GM18873 (cell line): ENCODE measurements around the gene DDX54.
"Not testable (repeated sequence)": the region's sequence is repeated elsewhere in the genome, so short reads cannot be mapped to it uniquely, and the experiment has no call there.

ENCODE experiments used
- ATAC-seq: cut with Tn5 transposase; IDR thresholded peaks from one replicate; pipeline ENCODE4 v1.9.1; 2021; ENCODE audit warnings: mild to moderate bottlenecking, moderate library complexity, moderate number of reproducible peaks; ENCODE audit not compliant: unreplicated experiment, low FRiP score

The DDX54 gene

GRCh38 chr12:113145720-113146551, 39.3 kb downstream of the DDX54 start:
- ATAC-seq: no peak

- ATAC-seq: no peak
Observed at GRCh38 chr12:113144806-113145205, 40.5 kb downstream of the DDX54 start.

- no peak for ATAC-seq
Observed at GRCh38 chr12:113143959-113144358, 41.3 kb downstream of the DDX54 start.

- no peak for ATAC-seq
Observed at GRCh38 chr12:113142886-113143332, 42.4 kb downstream of the DDX54 start.

- no peak for ATAC-seq
Observed at GRCh38 chr12:113142173-113142885, 42.9 kb downstream of the DDX54 start.

GRCh38 chr12:113141716-113142115, 43.6 kb downstream of the DDX54 start:
- ATAC-seq: not testable (repeated sequence)

GRCh38 chr12:113140706-113141105, 44.6 kb downstream of the DDX54 start:
- ATAC-seq: no peak

- no peak for ATAC-seq
Observed at GRCh38 chr12:113138826-113139225, 46.5 kb downstream of the DDX54 start.

GRCh38 chr12:113137861-113138783, 47.2 kb downstream of the DDX54 start:
- no peak for ATAC-seq

- no peak for ATAC-seq
Observed at GRCh38 chr12:113136990-113137511, 48.2 kb downstream of the DDX54 start.

- no peak for ATAC-seq
Observed at GRCh38 chr12:113136128-113136989, 48.9 kb downstream of the DDX54 start.

- ATAC-seq: no peak
Observed at GRCh38 chr12:113135178-113136127, 49.8 kb downstream of the DDX54 start, which contains the start of gene RASAL1. Gene RASAL1 (minus strand): TSS chr12:113135761. CDS start chr12:113135462, 299 bp downstream.

- ATAC-seq: no peak
Observed at GRCh38 chr12:113134521-113134951, 50.7 kb downstream of the DDX54 start.

GRCh38 chr12:113134071-113134470, 51.2 kb downstream of the DDX54 start:
- no peak for ATAC-seq

- ATAC-seq: no peak
Observed at GRCh38 chr12:113133666-113134065, 51.6 kb downstream of the DDX54 start.

- ATAC-seq: no peak
Observed at GRCh38 chr12:113133036-113133435, 52.2 kb downstream of the DDX54 start.

GRCh38 chr12:113131556-113131955, 53.7 kb downstream of the DDX54 start:
- no peak for ATAC-seq

GRCh38 chr12:113130457-113131135, 54.7 kb downstream of the DDX54 start:
- no peak for ATAC-seq
